HCT116 (cell line): ENCODE data around the gene HDLBP. TPM values are rescaled to one million over a fixed set of nuclear protein-coding genes. Genes with fewer than 3 reads are reported as not detected.

Experiments used
- ATAC-seq: fragments of 200-7000 bp; cut with Tn5 transposase; 2 replicates; pipeline ENCODE4 v1.9.1; 2020; ENCODE audit warnings: mild to moderate bottlenecking, moderate library complexity
- BruUV-seq: library from RNA; stranded (reverse); fragments of 400-500 nt; replicated peaks from 2 replicates; lab custom pipeline; 2021; lab: Mats Ljungman, UMichigan
- CTCF ChIA-PET: fragments of 300-600 bp; sonication (Branson Sonifier 250); formaldehyde crosslinking; loops from one replicate; lab custom pipeline; 2021; ENCODE audit warnings: antibody characterized with exemption; lab: Charles Lee
- POLR2A ChIA-PET: fragments of 300-600, 350-600 bp; sonication (Branson Sonifier 250); formaldehyde crosslinking; loops from one replicate; lab custom pipeline; 2021; ENCODE audit warnings: antibody characterized with exemption; lab: Charles Lee
- RAD21 ChIA-PET, 2 experiments: fragments of 300-600 bp; sonication (Branson Sonifier 250); formaldehyde crosslinking; loops; one replicate each; lab custom pipeline; 2023; ENCODE audit warnings: low total read pairs in 2 of 2; ENCODE audit not compliant: uncharacterized antibody in 2 of 2, unreplicated experiment in 2 of 2, low non-redundant PET in 1 of 2; lab: Charles Lee
- DNase-seq: peaks from one replicate; pipeline ENCODE4 v3.0.0-alpha.2; 2010; ENCODE audit warnings: low read depth, low spot score
- H2AFZ ChIP-seq: fragments of 200-600 bp; shearing (Covaris generic), sonication (generic); 2 replicates; pipeline ENCODE4 v1.6.1; 2017; ENCODE audit warnings: low read depth, mixed run types, mixed read lengths, antibody characterized with exemption, low read length; ENCODE audit not compliant: poor library complexity, severe bottlenecking
- H3K27ac ChIP-seq: 2 replicates; pipeline ENCODE4 v1.5.1; 2012; ENCODE audit warnings: low read depth, low read length
- H3K27me3 ChIP-seq: fragments of 200-600 bp; sonication (generic); 2 replicates; pipeline ENCODE4 v1.6.1; 2016; ENCODE audit warnings: mixed run types, low read length, mixed read lengths; ENCODE audit not compliant: insufficient read depth
- H3K36me3 ChIP-seq, 2 experiments: fragments of 200-500 bp in 1 of 2; fragments of 200-600 bp in 1 of 2; sonication (Bioruptor generic) in 1 of 2; sonication (generic) in 1 of 2; 2 replicates each; pipeline versions ENCODE4 v1.5.1 to v1.6.1; 2014 to 2016; ENCODE audit warnings: low read length in 2 of 2, inconsistent platforms in 1 of 2, mixed read lengths in 1 of 2, mixed run types in 1 of 2; ENCODE audit not compliant: insufficient read depth in 2 of 2, control insufficient read depth in 1 of 2
- H3K4me1 ChIP-seq, 2 experiments: fragments of 200-600 bp in 1 of 2; sonication (generic) in 1 of 2; 2 replicates each; pipeline versions ENCODE4 v1.5.1 to v1.6.1; 2012 to 2017; ENCODE audit warnings: low read length in 2 of 2, inconsistent platforms in 1 of 2, mild to moderate bottlenecking in 1 of 2, mixed read lengths in 1 of 2, mixed run types in 1 of 2, moderate library complexity in 1 of 2; ENCODE audit not compliant: insufficient read depth in 2 of 2, control insufficient read depth in 1 of 2
- H3K4me2 ChIP-seq: fragments of 200-600 bp; sonication (generic); 2 replicates; pipeline ENCODE4 v1.6.1; 2017; ENCODE audit warnings: mixed run types, low read length, mixed read lengths
- H3K4me3 ChIP-seq, 2 experiments: fragments of 200-600 bp in 1 of 2; sonication (generic) in 1 of 2; replicated peaks in 1 of 2; 2 replicates each; pipeline ENCODE4 v1.5.1; 2011 to 2016; ENCODE audit warnings: low read length in 2 of 2, control low read depth in 1 of 2, low read depth in 1 of 2, mild to moderate bottlenecking in 1 of 2, mixed read lengths in 1 of 2, mixed run types in 1 of 2
- H3K79me2 ChIP-seq: fragments of 200-600 bp; sonication (generic); 2 replicates; pipeline ENCODE4 v1.6.1; 2017; ENCODE audit warnings: mild to moderate bottlenecking, mixed run types, low read length, moderate library complexity, mixed read lengths; ENCODE audit not compliant: insufficient read depth
- H3K9ac ChIP-seq: fragments of 200-600 bp; sonication (generic); 2 replicates; pipeline ENCODE4 v1.6.1; 2016; ENCODE audit warnings: low read length, mixed read lengths
- H3K9me2 ChIP-seq: fragments of 200-600 bp; sonication (generic), shearing (Covaris generic); 2 replicates; pipeline ENCODE4 v1.6.1; 2017; ENCODE audit warnings: mixed run types, mild to moderate bottlenecking, moderate library complexity; ENCODE audit not compliant: insufficient read depth
- H3K9me3 ChIP-seq, 2 experiments: fragments of 200-500 bp in 1 of 2; fragments of 200-600 bp in 1 of 2; sonication (Bioruptor generic) in 1 of 2; sonication (generic) in 1 of 2; 2 replicates each; pipeline ENCODE4 v1.6.1; 2014 to 2017; ENCODE audit warnings: low read length in 2 of 2, mixed read lengths in 2 of 2, inconsistent platforms in 1 of 2, low read depth in 1 of 2, mild to moderate bottlenecking in 1 of 2, mixed run types in 1 of 2, moderate library complexity in 1 of 2; ENCODE audit not compliant: control insufficient read depth in 1 of 2, insufficient read depth in 1 of 2
- H4K20me1 ChIP-seq: fragments of 200-600 bp; sonication (generic), shearing (Covaris generic); 2 replicates; pipeline ENCODE4 v1.6.1; 2017; ENCODE audit warnings: mixed run types, mild to moderate bottlenecking, moderate library complexity; ENCODE audit not compliant: insufficient read depth
- ATF3 ChIP-seq: IDR thresholded peaks from 2 replicates; pipeline ENCODE4 v1.6.1; 2012
- CEBPB ChIP-seq: IDR thresholded peaks from 2 replicates; pipeline ENCODE4 v1.6.1; 2012; ENCODE audit warnings: low read depth
- CTCF ChIP-seq, 3 experiments: fragments of 200-600 bp in 1 of 3; sonication (generic) in 1 of 3; IDR thresholded peaks in 2 of 3; conservative IDR thresholded peaks in 1 of 3; 2 replicates each; pipeline ENCODE4 v1.5.1; 2012 to 2017; ENCODE audit warnings: low read depth in 2 of 3, low read length in 2 of 3, antibody characterized with exemption in 1 of 3, borderline replicate concordance in 1 of 3, control low read depth in 1 of 3, mild to moderate bottlenecking in 1 of 3, mixed read lengths in 1 of 3, mixed run types in 1 of 3, moderate library complexity in 1 of 3; ENCODE audit not compliant: insufficient read depth in 1 of 3
- EGR1 ChIP-seq: IDR thresholded peaks from 2 replicates; pipeline ENCODE4 v1.6.1; 2012; ENCODE audit warnings: low read depth
- ELF1 ChIP-seq: IDR thresholded peaks from 2 replicates; pipeline ENCODE4 v1.6.1; 2012; ENCODE audit warnings: low read depth, borderline replicate concordance
- FOSL1 ChIP-seq: IDR thresholded peaks from 2 replicates; pipeline ENCODE4 v1.6.1; 2012; ENCODE audit warnings: low read depth
- MAX ChIP-seq: IDR thresholded peaks from 2 replicates; pipeline ENCODE4 v1.6.1; 2012
- POLR2AphosphoS5 ChIP-seq: IDR thresholded peaks from 2 replicates; pipeline ENCODE4 v1.6.1; 2011; ENCODE audit warnings: mild to moderate bottlenecking, low read depth, low read length, moderate library complexity
- RAD21 ChIP-seq: IDR thresholded peaks from 2 replicates; pipeline ENCODE4 v1.6.1; 2012; ENCODE audit warnings: low read depth, mild to moderate bottlenecking
- SRF ChIP-seq: IDR thresholded peaks from 2 replicates; pipeline ENCODE4 v1.6.1; 2012; ENCODE audit warnings: low read depth
- TCF7L2 ChIP-seq: IDR thresholded peaks from 2 replicates; pipeline ENCODE4 v1.7.0; 2011; ENCODE audit warnings: borderline replicate concordance, inconsistent platforms; ENCODE audit not compliant: insufficient read depth, insufficient read length; ENCODE audit errors: extremely low read depth
- YY1 ChIP-seq: IDR thresholded peaks from 2 replicates; pipeline ENCODE4 v1.6.1; 2011; ENCODE audit warnings: low read length, low read depth, moderate library complexity, mild to moderate bottlenecking; ENCODE audit not compliant: insufficient replicate concordance; ENCODE audit errors: extremely low read depth
- intact Hi-C: fragments of 100-400 bp; cut with micrococcal nuclease; formaldehyde crosslinking; loops from 2 replicates; pipeline ENCODE4 v1.10.0; 2022
- total RNA-seq: library from RNA; stranded (reverse); gene quantifications from one replicate; pipeline ENCODE4 v1.2.1, GENCODE V29; 2021; ENCODE audit not compliant: unreplicated experiment

Gene HDLBP
- total RNA-seq, 1 experiment from 2014 or later = 462 TPM

GRCh38 chr2:241269707-241270520 lies 45.6 kb downstream of the HDLBP start:
- no peak for ATAC-seq
- CTCF ChIA-PET = no interaction called here
- POLR2A ChIA-PET = no interaction called here
- peaks cover 21 to 51% of the 10 kb centered on the region in 2 experiments; a peak in 3 of 4 replicates for H3K4me1 ChIP-seq
- H3K4me3 ChIP-seq = no peak overlapping the region
- no peak for DNase-seq
- intact Hi-C loops = loop anchor here (5.0 kb wide), 1 partner anchor 47 kb away; the partner anchor contains the start of genes HDLBP and SEPTIN2
- no peak overlapping the region for H2AFZ ChIP-seq
- RAD21 ChIA-PET = no interaction called here
- peaks cover 19 to 26% of the 10 kb centered on the region in 2 experiments for H3K36me3 ChIP-seq
- H3K79me2 ChIP-seq = peaks cover 93% of the 10 kb centered on the region
- H3K9ac ChIP-seq = no peak overlapping the region
- TF ChIP-seq ELF1 = no peak
- TF ChIP-seq EGR1 = no peak
- no peak for TF ChIP-seq CTCF (IDR thresholded peaks at IDR 0.05 in 2 of 3, conservative IDR thresholded peaks at IDR 0.05 in 1 of 3; ENCODE audit: borderline replicate concordance in 1 of 3, insufficient read depth in 1 of 3, low read depth in 2 of 3, low read length in 2 of 3)
- no peak for TF ChIP-seq MAX
- TF ChIP-seq RAD21 = no peak
- TF ChIP-seq ATF3 = no peak
- TF ChIP-seq YY1 = no peak
- TF ChIP-seq SRF = no peak
- TF ChIP-seq CEBPB = no peak
- TF ChIP-seq TCF7L2 = no peak
- no peak for TF ChIP-seq FOSL1
- no peak; the same call in 1 of the 2 replicates for TF ChIP-seq POLR2AphosphoS5
- no peaks in the 10 kb centered on the region for H3K27me3 ChIP-seq
- no peak overlapping the region for H3K27ac ChIP-seq
- H3K9me3 ChIP-seq = no peaks in the 10 kb centered on the region
- BruUV-seq = no TSS peak
- no peaks in the 10 kb centered on the region for H3K9me2 ChIP-seq
- H3K4me2 ChIP-seq = no peak overlapping the region; the same call in 1 of the 2 replicates
- H4K20me1 ChIP-seq = peaks cover 26% of the 10 kb centered on the region; the same call in 1 of the 2 replicates
